ENCODE measurements around the gene TMEM52. TPM values are rescaled to one million over a fixed set of nuclear protein-coding genes. Genes with fewer than 3 reads are reported as not detected.

The TMEM52 gene
- total and polyA plus RNA-seq, 2 of the 13 experiments (the other 11 are each of a cell fraction or from before 2014, with no cell fraction given) = 13.2 to 18.7 TPM

DNA sequence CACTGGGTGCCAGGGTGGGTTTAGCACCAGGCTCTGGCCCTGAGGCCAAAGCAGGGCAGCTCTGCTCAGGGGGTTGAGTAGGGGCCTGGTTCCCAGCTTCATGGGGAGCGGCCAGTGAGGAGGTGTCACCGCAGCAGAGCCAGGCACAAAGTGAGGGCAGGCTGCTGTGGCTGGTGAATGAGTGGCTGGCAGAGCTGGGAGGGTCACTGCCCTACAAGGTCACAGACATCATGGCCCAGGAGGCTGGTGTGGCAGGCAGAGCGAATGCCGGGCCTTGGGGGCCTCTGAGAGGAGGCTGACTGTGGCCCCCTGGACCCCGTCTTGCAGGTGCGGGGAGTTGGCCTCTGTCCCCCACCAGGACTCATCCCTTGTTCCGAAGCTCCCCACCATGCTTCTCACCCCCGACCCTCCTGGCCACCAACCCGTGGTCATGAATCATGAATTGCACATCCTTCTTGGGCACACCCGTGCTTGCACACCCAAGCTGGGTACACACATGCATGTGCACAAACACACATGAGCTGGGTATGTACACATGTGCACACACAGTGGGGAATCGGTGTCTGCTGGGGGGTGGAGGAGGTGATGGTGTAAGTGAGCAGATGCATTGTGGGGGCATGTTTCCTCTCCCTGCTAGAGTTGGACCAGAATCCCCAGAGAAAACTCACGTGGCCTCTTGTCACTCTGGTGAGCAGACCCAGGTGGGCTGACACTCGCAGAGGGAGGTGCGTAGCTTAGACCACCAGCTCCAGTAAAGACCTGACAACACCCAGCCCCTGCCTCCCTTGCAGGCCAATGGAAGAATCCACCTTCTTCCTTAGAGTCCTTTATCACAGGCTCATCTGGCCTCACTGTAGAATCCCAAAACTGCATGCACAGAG lies 23.4 kb downstream of the TMEM52 start:
- in situ Hi-C loops (cut with HindIII; ENCODE audit: extremely low pct_ligation_motif_present, low pct_unique_long_range_greater_than_20kb) (no loop called here), intact Hi-C loops (cut with micrococcal nuclease; ENCODE audit: unreplicated experiment) (no loop called here)
- FAIRE-seq (no peak), DNase-seq (ENCODE audit: low spot score) (no peak), ATAC-seq (no peak)
- Histone ChIP-seq H3K27me3 (ENCODE audit: control insufficient read depth in 1 of 2, insufficient read depth in 2 of 2, low read length in 2 of 2) (no peaks in the 10 kb centered on the region; a peak in 1 of 5 replicates), H3K27ac (ENCODE audit: extremely low read length, insufficient read depth, low read length) (no peak overlapping the region), H3K4me2 (ENCODE audit: low read depth, low read length) (peak overlapping the region; percentile 91), H3K79me2 (ENCODE audit: insufficient read depth, low read length) (peaks cover 10% of the 10 kb centered on the region), H3K4me3 (replicated peaks in 1 of 3; ENCODE audit: insufficient read depth in 1 of 3, low read depth in 2 of 3, low read length in 3 of 3) (0 out of 6 replicates have a peak overlapping the region, but pooled peaks of 1 of the 3 experiments have one; percentile 61), H3K9me3 (ENCODE audit: low read length) (no peaks in the 10 kb centered on the region), H3K36me3 (replicated peaks in 1 of 2; ENCODE audit: control insufficient read depth in 1 of 2, insufficient read depth in 2 of 2, low read length in 2 of 2) (no peaks in the 10 kb centered on the region), H2AFZ (ENCODE audit: low read length) (no peak overlapping the region), H3K9ac (ENCODE audit: insufficient read depth, low read depth, low read length) (no peak overlapping the region), H3K4me1 (ENCODE audit: insufficient read depth, low read length) (peaks cover 79% of the 10 kb centered on the region), H4K20me1 (ENCODE audit: insufficient read depth, low read length) (no peaks in the 10 kb centered on the region)
- CTCF ChIA-PET (ENCODE audit: low intra/inter-chr PET ratio, low total read pairs) = no interaction called here
- peak; percentile 16; the same call in 1 of the 2 replicates for TF ChIP-seq KDM2A (CRISPR knock-in tag; IDR thresholded peaks at IDR 0.05; ENCODE audit: borderline replicate concordance, low read depth)
- 0 out of 2 replicates have a peak, but pooled peaks have one; percentile 37 for TF ChIP-seq HIC2 (CRISPR knock-in tag; IDR thresholded peaks at IDR 0.05; ENCODE audit: low read depth)
- no peak for TF ChIP-seq IRF1 (CRISPR knock-in tag; IDR thresholded peaks at IDR 0.05; ENCODE audit: low read depth)
- TF ChIP-seq ZNF12 (CRISPR knock-in tag; IDR thresholded peaks at IDR 0.05) = no peak
- TF ChIP-seq MNT (IDR thresholded peaks at IDR 0.05) = peak; percentile 55
- no TSS peak for BruUV-seq (replicated peaks)
- POLR2A ChIA-PET = interaction anchor here (0.9 kb wide), 1 partner anchor 13 kb away, joined by 4 read pairs; no protein-coding TSS in a partner anchor
- 40% methylated on average over 9 of the region's 14 CpGs for WGBS (ENCODE audit: low lambda C conversion rate)
